HG02938 (cell line): ENCODE data around the gene PNLIPRP1.
A peak's percentile ranks its signal among the peaks of the same experiment; 100 is the strongest.

Source experiments
- ATAC-seq: cut with Tn5 transposase; IDR thresholded peaks from one replicate; pipeline ENCODE4 v1.9.1; 2021; ENCODE audit warnings: mild to moderate bottlenecking, moderate library complexity; ENCODE audit not compliant: unreplicated experiment

The PNLIPRP1 gene

DNA sequence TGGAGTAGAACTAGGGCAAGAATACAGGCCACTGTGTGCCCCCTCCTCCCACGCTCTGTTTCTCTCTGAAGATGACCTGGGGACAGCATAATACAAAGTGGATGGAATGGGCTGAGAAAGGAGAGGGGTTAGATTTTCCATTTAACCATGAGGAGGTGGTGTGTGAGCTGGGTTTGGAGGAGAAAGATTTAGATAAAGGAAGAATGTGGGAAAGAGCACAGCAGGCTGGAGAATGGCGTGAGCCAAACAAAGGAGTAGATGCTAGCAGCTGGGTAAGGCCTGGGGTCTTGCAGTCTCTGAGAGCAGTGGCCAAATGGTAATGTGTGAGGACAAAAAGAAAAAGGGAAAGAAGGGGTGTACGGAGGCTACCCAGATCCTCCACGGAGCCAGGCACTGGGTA lies 38.6 kb downstream of the PNLIPRP1 start:
- ATAC-seq, result no peak

DNA sequence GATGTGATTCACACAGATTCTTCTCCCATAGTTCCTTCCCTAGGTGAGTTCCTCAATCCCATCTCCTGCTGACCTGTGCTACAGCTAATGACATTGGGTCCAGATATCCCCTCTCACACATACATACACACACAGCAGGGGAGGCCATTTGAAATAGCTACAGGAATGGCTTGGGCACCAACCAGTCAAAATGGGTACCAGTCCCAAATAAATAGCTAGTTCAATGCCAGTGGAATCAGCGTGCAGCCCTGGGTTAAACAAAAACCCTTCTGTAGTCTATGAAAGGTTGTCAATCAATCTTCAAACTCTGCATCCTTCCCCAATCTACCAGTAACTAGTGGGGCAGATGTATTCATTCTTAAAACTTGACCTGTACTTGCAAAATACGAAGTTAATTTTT lies 39.3 kb downstream of the PNLIPRP1 start:
- ATAC-seq, result no peak

DNA sequence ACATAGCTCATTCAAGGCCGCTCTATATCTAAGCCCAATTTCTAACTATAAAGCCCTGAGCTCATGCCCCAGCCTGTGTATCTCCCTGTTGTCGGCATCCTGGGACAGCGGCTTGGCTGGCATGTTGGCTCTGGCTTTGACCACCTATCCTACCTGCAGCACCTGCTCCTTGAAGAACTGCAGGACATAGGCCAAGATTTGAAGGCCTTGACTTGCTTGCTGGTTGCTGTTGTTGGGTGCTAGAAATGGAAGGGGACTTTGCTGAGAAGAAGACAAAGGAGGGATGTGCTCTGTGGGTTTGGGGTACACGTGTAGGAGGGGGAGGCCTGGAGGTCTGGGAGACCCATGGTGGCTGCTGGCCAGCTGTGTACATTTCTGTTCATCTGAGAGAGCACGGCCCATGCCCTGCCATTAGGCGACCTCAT lies 41.1 kb downstream of the PNLIPRP1 start:
- no peak for ATAC-seq

DNA sequence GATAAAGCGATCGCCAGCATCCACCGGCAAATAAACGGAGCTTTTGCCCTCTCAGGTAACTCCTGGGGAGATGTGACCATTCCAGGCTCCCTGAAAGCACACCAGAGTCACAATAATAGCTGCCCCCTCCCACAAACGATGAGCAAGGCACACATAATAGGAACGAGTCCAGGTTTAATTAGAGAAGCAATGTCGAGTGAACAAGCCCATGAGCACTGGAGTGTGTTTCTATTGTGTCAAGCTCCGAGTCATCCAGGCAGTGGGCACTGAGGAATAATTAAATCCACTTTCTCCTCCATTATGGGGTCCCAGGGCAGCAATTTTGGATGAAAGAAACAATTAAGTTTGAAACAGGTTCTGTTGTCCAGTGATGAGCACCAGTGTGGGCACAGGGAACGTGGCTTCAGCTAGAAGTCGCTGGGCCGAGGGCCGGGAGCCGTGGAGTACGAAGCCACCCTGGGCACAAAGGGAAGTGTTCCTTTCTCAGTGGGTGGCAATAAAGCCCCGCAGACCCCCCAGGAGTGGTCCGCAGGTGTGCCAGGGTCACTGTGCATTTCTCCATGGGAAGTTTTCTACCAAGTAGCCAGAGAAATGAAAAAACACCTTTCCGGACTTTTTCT lies 41.9 kb downstream of the PNLIPRP1 start:
- no peak for ATAC-seq

DNA sequence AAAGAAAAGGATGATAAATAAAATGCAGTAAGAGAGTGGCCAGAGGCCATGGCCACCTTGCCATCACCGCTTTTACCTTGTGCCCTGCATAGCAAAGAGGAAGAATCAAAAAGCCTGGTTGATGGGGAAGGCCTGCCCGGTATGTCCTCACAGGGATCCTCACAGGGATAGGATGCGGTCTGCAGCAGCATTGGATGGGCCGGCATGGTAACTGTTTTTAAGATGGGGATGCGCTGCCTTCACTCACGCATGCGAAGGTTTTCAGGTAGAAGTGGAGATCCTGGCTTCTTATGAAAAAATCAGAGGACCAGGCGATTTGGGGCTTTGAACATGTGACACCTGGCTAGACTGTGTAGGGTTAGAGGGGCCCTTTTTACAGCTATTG lies 42.4 kb downstream of the PNLIPRP1 start:
- ATAC-seq, result no peak

DNA sequence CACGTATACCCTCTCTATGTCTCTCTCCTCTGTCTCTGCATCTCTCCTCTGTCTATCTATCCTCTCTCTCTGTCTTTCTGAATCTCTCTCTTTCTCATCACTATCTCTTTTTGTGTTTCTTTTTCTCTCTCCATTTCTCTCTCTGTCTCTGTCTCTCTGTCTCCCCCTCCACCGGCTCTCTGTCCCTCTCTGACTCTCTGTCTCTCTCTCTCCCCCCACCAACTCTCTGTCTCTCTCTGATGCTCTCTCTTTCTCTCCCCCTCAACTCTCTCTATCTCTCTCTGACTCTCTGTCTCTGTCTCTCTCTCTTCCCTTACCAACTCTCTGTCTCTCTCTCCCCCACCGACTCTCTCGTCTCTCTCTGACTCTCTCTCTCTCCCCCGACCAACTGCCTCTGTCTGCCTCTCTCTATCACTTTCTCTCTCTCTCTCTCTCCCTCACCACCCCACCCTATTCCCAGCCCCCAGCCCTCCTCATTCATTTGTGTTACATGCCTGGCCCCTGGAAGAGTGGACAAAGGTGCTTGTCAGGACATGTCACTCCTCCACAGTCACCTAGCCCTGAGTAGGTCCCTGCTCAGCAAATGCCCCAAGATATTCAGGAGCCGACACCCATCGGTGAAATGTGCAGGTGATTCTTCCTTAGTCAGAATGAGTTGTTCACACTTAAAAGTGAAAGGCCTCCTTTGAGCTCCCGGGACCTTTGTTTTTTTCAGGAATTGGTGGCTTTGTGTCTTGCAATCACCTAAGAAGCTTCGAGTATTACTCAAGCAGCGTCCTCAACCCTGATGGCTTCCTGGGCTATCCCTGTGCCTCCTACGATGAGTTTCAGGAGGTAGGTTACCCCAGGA lies 43.6 kb downstream of the PNLIPRP1 start:
- no peak for ATAC-seq

DNA sequence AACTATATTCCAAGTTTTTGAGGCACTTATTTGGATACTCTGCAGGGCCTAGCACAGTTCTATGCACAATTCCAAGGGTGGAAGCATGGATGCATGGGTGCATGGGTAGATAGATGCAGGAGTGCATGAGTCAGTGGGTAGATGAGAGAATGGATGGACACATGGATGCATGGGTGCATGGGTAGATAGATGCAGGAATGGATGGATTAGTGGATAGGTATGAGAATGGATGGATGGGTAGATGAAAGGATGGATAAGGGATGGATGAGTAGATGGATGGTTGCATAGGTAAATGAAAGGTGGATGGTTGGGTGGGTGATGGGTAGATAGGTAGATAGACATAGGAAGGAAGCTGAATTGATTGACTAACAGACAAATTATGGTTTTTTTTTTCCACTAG lies 45.6 kb downstream of the PNLIPRP1 start:
- ATAC-seq, result no peak

DNA sequence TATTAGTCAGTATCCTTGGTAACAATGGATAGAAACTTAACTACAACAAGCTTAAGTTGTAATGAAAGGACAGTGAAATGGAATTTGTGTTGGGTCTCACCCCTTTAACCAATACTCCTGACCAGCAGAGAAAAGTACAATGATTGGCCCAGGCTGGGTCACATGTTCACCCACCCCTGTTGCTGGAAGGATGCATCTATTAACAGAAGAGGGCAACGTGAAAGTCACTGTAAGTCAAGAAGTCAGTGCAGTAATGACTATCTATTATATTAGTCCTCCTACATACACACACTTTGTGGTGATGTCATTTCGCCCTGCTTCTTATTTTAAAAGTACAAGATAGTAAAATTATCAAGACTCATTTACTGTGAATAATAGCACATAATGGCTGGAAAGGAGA lies 46.2 kb downstream of the PNLIPRP1 start:
- no peak for ATAC-seq

DNA sequence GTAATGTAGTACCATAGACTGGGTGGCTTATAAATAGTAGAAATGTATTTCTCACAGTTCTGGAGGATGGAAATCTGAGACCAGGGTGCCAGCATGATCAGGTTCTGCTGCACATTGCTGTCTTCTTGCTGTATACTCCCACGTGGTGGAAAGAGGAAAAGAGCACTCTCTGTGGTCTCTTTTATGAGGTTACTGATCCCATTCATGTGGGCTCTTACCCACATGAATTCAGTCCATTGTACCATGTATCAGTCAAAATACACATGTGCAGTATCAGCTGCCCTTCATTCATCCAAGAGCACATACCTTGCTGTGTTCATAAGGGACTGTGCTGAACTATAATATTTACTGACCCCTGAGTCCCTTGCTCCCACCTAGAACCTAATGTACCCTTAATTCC lies 47.1 kb downstream of the PNLIPRP1 start:
- no peak for ATAC-seq

DNA sequence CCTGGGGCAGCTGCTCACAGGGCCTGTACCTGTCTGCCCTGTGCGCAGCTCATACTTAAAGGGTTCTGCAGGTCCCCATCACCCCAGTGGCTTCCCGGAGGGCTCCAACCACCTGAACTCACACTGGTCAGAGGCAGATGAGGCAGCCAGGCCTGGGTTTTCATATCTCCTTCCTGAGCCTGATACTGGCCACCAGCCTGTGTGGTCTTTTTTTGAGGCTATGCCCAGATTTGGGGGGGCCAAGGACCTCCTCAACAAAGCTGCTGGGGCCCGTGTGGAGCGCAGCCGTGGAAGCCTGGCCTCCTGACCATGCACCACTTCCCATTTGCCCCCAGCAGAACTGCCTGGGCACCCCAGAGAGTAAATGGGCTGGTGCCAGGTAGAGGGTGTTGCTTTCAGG lies 55.7 kb downstream of the PNLIPRP1 start:
- ATAC-seq, result no peak

DNA sequence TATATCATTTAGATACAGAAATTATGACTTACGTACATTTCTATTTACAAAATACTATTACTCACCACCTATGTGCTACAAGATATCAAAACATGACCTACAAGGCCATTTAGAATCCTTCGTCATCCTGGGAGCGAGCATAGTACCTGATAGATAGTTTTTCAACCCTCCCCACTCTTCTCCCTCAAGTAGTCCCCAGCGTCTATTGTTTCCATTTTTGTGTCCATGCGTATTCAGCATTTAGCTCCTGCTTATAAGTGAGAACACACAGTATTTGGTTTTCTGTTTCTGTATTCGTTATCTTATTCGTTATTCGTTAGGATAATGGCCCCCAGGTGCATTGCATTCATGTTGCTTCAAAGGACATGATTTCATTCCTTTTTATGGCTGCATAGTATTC lies 58.1 kb downstream of the PNLIPRP1 start:
- no peak for ATAC-seq

DNA sequence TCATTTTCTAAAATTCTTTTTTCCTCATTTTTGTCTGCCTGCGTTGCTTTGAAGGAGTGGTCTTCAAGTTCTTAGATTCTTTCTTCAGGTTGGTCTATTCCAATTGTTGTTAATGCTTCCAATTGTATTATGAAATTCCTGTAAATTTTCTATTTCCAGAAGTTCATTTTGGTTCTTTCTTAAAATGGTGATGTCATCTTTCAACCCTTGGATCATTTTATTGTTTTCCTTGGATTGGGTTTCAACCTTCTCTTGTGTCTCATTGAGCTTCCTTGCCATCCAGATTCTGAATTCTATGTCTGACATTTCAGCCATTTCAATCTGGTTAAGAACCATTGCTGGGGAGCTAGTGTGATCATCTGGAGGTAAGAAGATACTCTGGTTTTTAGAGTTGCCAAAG lies 63.1 kb downstream of the PNLIPRP1 start:
- no peak for ATAC-seq

DNA sequence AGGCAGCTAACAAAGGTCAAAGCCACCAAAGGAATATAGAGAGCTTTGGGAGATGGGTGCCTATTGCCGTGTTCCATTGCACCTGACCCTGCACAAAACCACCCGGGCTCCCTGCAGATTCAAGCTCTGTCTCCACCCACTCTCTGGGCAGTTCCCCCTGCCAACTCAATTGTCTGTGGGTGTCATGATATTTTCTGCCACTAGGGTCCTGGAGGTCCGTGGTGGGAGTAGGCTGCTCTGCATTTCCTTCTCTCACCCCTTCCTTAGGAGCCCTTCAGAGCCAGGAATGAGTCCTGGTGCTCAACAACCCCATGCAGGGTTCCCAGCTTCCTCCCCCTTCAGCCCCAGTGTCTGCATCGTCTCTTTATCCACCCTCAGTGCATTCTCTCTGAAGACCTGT lies 64.1 kb downstream of the PNLIPRP1 start:
- peak; percentile 81 for ATAC-seq

DNA sequence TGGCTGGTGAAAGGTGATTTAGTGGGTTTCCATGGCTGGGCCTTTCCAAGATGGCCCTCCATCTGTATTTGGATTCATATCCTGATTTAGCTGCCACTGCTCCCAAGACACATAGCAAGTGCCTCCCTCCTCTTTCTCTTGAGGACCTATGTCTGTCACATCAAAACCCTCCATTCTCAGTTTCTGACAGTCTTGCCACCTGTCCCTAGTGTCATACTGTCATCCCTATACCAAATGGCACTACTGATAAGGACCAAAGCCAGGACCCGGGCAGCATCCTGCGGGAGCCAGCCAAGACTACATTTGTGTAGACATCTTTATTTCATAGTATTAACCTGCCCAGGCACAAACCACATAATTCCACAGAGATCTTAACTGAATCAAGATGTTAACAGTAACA lies 64.8 kb downstream of the PNLIPRP1 start:
- no peak for ATAC-seq

DNA sequence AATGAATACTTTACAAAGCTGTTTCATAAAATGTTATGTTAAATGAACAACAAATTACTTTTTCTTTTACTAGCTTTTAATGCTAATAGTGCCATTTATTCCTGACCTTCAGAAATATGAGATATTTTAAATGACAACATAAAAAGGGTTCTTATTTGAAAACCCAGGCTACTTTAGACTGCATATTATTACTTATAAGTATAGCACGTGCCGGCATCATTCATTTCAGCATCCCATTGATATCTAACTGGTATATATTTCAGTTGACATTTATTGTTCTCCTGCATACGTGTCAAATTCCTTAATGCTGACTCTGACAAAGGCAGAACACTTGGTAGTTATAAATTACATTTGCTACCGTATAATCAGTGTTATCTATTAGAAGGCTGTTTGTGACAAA lies 65.3 kb downstream of the PNLIPRP1 start:
- no peak for ATAC-seq

DNA sequence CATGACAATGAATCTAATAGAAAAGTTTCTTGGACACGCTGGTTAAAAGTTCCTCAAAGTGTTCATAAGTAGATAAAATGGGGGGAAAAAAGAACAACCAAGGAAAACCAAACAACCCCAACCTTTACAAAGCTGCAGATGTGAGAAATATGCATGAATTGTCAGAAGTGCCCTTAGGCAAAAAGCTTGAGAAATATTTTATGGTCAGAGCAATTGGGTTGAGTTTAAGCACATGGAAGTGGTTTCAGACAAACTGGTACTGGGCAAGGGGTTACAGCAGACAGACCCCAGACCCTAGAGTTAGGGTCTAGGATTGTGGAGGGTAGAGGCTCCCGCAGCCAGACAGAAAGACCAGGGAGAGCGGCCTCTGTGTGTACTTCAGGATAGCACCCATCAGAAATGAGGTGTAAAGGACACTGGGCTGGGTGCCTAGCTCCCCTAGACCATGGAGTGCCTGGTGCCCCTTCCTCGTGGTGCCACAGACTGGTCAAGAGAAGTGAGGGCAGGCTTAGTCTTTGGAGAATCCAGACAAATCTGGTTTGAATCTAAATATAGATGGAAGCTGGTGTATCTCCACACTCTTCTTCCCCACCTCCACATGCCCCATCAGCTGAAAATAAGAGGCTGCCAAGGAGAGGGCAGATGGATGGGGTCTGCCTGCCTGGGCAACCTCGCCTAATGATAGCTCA lies 67.2 kb downstream of the PNLIPRP1 start:
- ATAC-seq, result no peak
